OCI-LY1 (cell line): ENCODE results near the gene PASK.

Experiments used
- H2AFZ ChIP-seq: fragments of 200-600 bp; sonication (generic), shearing (Covaris generic); 2 replicates; pipeline ENCODE4 v1.6.0; 2014; ENCODE audit warnings: antibody characterized with exemption, mild to moderate bottlenecking, low read length
- H3F3A ChIP-seq: fragments of 200-600 bp; sonication (generic), shearing (Covaris generic); 2 replicates; pipeline ENCODE4 v1.6.0; 2014; ENCODE audit warnings: mild to moderate bottlenecking, antibody characterized with exemption, low read length, moderate library complexity; ENCODE audit not compliant: insufficient read depth
- H3K27ac ChIP-seq: fragments of 200-600 bp; sonication (generic); 2 replicates; pipeline ENCODE4 v1.5.1; 2014; ENCODE audit warnings: low read length, mixed run types, mild to moderate bottlenecking, low read depth; ENCODE audit not compliant: poor library complexity, severe bottlenecking
- H3K27me3 ChIP-seq: fragments of 200-600 bp; sonication (generic); 2 replicates; pipeline ENCODE4 v1.6.0; 2014; ENCODE audit warnings: antibody characterized with exemption, mild to moderate bottlenecking, low read length, moderate library complexity; ENCODE audit not compliant: insufficient read depth
- H3K36me3 ChIP-seq: fragments of 200-600 bp; sonication (generic); 2 replicates; pipeline ENCODE4 v1.6.1; 2014; ENCODE audit warnings: mild to moderate bottlenecking, antibody characterized with exemption, low read length, moderate library complexity, mixed read lengths; ENCODE audit not compliant: insufficient read depth
- H3K4me1 ChIP-seq: fragments of 200-600 bp; sonication (generic); 2 replicates; pipeline ENCODE4 v1.5.1; 2014; ENCODE audit warnings: mild to moderate bottlenecking, low read length, moderate library complexity; ENCODE audit not compliant: insufficient read depth, severe bottlenecking
- H3K4me2 ChIP-seq: fragments of 200-600 bp; sonication (generic), shearing (Covaris generic); 2 replicates; pipeline ENCODE4 v1.6.1; 2014; ENCODE audit warnings: low read length
- H3K4me3 ChIP-seq: fragments of 200-600 bp; sonication (generic); 2 replicates; pipeline ENCODE4 v1.5.1; 2014; ENCODE audit warnings: low read length, low read depth, mild to moderate bottlenecking, mixed read lengths; ENCODE audit not compliant: poor library complexity, severe bottlenecking
- H3K79me2 ChIP-seq: fragments of 200-600 bp; shearing (Covaris generic); 2 replicates; pipeline ENCODE4 v1.6.1; 2016; ENCODE audit warnings: mixed run types, low read length, mixed read lengths; ENCODE audit not compliant: insufficient read depth
- H3K9ac ChIP-seq: fragments of 200-600 bp; sonication (generic), shearing (Covaris generic); 2 replicates; pipeline ENCODE4 v1.6.1; 2014; ENCODE audit warnings: mild to moderate bottlenecking, low read length, mixed read lengths
- H3K9me2 ChIP-seq: fragments of 200-600 bp; sonication (generic), shearing (Covaris generic); 2 replicates; pipeline ENCODE4 v1.6.1; 2014; ENCODE audit warnings: low read depth, mild to moderate bottlenecking, low read length, mixed read lengths
- H3K9me3 ChIP-seq: fragments of 200-600 bp; shearing (Covaris generic); 2 replicates; pipeline ENCODE4 v1.6.1; 2014; ENCODE audit warnings: low read length, mixed read lengths
- H4K20me1 ChIP-seq: fragments of 200-600 bp; sonication (generic), shearing (Covaris generic); 2 replicates; pipeline ENCODE4 v1.6.0; 2016; ENCODE audit warnings: mild to moderate bottlenecking, low read length; ENCODE audit not compliant: insufficient read depth
- CTCF ChIP-seq: fragments of 200-600 bp; sonication (generic), shearing (Covaris generic); IDR thresholded peaks from 2 replicates; pipeline ENCODE4 v1.5.1; 2017; ENCODE audit warnings: mild to moderate bottlenecking, antibody characterized with exemption, low read length, moderate library complexity, mixed read lengths
- EZH2 ChIP-seq: fragments of 200-600 bp; sonication (generic), shearing (Covaris generic); IDR thresholded peaks from 2 replicates; pipeline ENCODE4 v1.8.0; 2017; ENCODE audit warnings: borderline replicate concordance, mixed run types, mild to moderate bottlenecking, antibody characterized with exemption, low read length, moderate library complexity, mixed read lengths

PASK gene

GRCh38 chr2:241177526-241178334 is 28.5 kb upstream of the PASK start:
- Histone ChIP-seq H3K27ac (no peak overlapping the region), H4K20me1 (no peaks in the 10 kb centered on the region), H3K4me1 (no peaks in the 10 kb centered on the region), H2AFZ (no peak overlapping the region), H3K4me3 (no peak overlapping the region), H3K36me3 (peaks cover 51% of the 10 kb centered on the region), H3K9me3 (no peaks in the 10 kb centered on the region), H3K4me2 (no peak overlapping the region), H3K79me2 (no peaks in the 10 kb centered on the region), H3K9me2 (no peaks in the 10 kb centered on the region), H3K27me3 (no peaks in the 10 kb centered on the region), H3F3A (no peaks in the 10 kb centered on the region), H3K9ac (no peak overlapping the region)
- no peak for TF ChIP-seq EZH2

- H3K9ac ChIP-seq, result no peak overlapping the region
- no peak for TF ChIP-seq CTCF
- TF ChIP-seq EZH2, result no peak
- no peaks in the 10 kb centered on the region for H4K20me1 ChIP-seq
- H3K4me1 ChIP-seq, result no peaks in the 10 kb centered on the region
- H3K4me3 ChIP-seq, result no peak overlapping the region
- no peaks in the 10 kb centered on the region for H3F3A ChIP-seq
- H3K9me2 ChIP-seq, result no peaks in the 10 kb centered on the region
- no peak overlapping the region for H3K27ac ChIP-seq
- no peak overlapping the region for H3K4me2 ChIP-seq
- H3K36me3 ChIP-seq, result peaks cover 61% of the 10 kb centered on the region
- peaks cover 8% of the 10 kb centered on the region for H3K9me3 ChIP-seq
- no peak overlapping the region for H2AFZ ChIP-seq
- H3K79me2 ChIP-seq, result no peaks in the 10 kb centered on the region
- H3K27me3 ChIP-seq, result no peaks in the 10 kb centered on the region
These were observed 24.3 kb upstream of the PASK start for GRCh38 chr2:241173557-241173956.

GRCh38 chr2:241168366-241168765 is 19.1 kb upstream of the PASK start:
- TF ChIP-seq EZH2 (no peak), CTCF (no peak)
- Histone ChIP-seq H3K4me3 (no peak overlapping the region), H3K9me3 (peaks cover 8% of the 10 kb centered on the region), H3K4me2 (no peak overlapping the region), H3F3A (no peaks in the 10 kb centered on the region), H3K4me1 (no peaks in the 10 kb centered on the region), H2AFZ (no peak overlapping the region), H3K79me2 (no peaks in the 10 kb centered on the region), H3K9me2 (no peaks in the 10 kb centered on the region), H3K27me3 (no peaks in the 10 kb centered on the region), H3K9ac (no peak overlapping the region), H3K27ac (no peak overlapping the region), H3K36me3 (peaks cover 78% of the 10 kb centered on the region), H4K20me1 (no peaks in the 10 kb centered on the region)
